HCT116 (cell line): ENCODE data around the gene NRROS.

Experiments used
- CEBPB ChIP-seq: IDR thresholded peaks from 2 replicates; pipeline ENCODE4 v1.6.1; 2012; ENCODE audit warnings: low read depth
- EGR1 ChIP-seq: IDR thresholded peaks from 2 replicates; pipeline ENCODE4 v1.6.1; 2012; ENCODE audit warnings: low read depth
- EZH2 ChIP-seq: fragments of 200-600 bp; sonication (generic); IDR thresholded peaks from 2 replicates; pipeline ENCODE4 v1.6.1; 2017; ENCODE audit warnings: antibody characterized with exemption, mixed run types
- MAX ChIP-seq: IDR thresholded peaks from 2 replicates; pipeline ENCODE4 v1.6.1; 2012
- POLR2A ChIP-seq: IDR thresholded peaks from 2 replicates; pipeline ENCODE4 v1.7.0; 2011; ENCODE audit warnings: borderline replicate concordance; ENCODE audit not compliant: insufficient read depth, insufficient read length; ENCODE audit errors: extremely low read depth
- POLR2AphosphoS5 ChIP-seq: IDR thresholded peaks from 2 replicates; pipeline ENCODE4 v1.6.1; 2011; ENCODE audit warnings: mild to moderate bottlenecking, low read depth, low read length, moderate library complexity
- SP1 ChIP-seq: IDR thresholded peaks from 2 replicates; pipeline ENCODE4 v1.6.1; 2012; ENCODE audit warnings: low read depth
- ZNF274 ChIP-seq: fragments of 200-500 bp; sonication (Bioruptor generic); IDR thresholded peaks from 2 replicates; pipeline ENCODE4 v1.6.1; 2014; ENCODE audit warnings: mild to moderate bottlenecking, low read depth, low read length, inconsistent platforms
- TF ChIP-seq, protein P1 (sequence below), 3 experiments: fragments of 200-600 bp in 1 of 3; sonication (generic) in 1 of 3; IDR thresholded peaks in 2 of 3; conservative IDR thresholded peaks in 1 of 3; 2 replicates each; pipeline ENCODE4 v1.5.1; 2012 to 2017; ENCODE audit warnings: low read depth in 2 of 3, low read length in 2 of 3, antibody characterized with exemption in 1 of 3, borderline replicate concordance in 1 of 3, control low read depth in 1 of 3, mild to moderate bottlenecking in 1 of 3, mixed read lengths in 1 of 3, mixed run types in 1 of 3, moderate library complexity in 1 of 3; ENCODE audit not compliant: insufficient read depth in 1 of 3
- TF ChIP-seq, protein P2 (sequence below): IDR thresholded peaks from 2 replicates; pipeline ENCODE4 v1.6.1; 2011; ENCODE audit warnings: mild to moderate bottlenecking, low read length, moderate library complexity; ENCODE audit not compliant: insufficient replicate concordance; ENCODE audit errors: extremely low read depth
- TF ChIP-seq, protein P3 (sequence below): IDR thresholded peaks from 2 replicates; pipeline ENCODE4 v1.6.1; 2012
- TF ChIP-seq, protein P4 (sequence below): IDR thresholded peaks from 2 replicates; pipeline ENCODE4 v1.6.1; 2012; ENCODE audit warnings: low read depth

- TF ChIP-seq CEBPB (no peak), POLR2A (no peak), EZH2 (no peak), MAX (no peak), EGR1 (no peak), POLR2AphosphoS5 (no peak), SP1 (no peak), ZNF274 (no peak)
- TF ChIP-seq, protein P1, sequence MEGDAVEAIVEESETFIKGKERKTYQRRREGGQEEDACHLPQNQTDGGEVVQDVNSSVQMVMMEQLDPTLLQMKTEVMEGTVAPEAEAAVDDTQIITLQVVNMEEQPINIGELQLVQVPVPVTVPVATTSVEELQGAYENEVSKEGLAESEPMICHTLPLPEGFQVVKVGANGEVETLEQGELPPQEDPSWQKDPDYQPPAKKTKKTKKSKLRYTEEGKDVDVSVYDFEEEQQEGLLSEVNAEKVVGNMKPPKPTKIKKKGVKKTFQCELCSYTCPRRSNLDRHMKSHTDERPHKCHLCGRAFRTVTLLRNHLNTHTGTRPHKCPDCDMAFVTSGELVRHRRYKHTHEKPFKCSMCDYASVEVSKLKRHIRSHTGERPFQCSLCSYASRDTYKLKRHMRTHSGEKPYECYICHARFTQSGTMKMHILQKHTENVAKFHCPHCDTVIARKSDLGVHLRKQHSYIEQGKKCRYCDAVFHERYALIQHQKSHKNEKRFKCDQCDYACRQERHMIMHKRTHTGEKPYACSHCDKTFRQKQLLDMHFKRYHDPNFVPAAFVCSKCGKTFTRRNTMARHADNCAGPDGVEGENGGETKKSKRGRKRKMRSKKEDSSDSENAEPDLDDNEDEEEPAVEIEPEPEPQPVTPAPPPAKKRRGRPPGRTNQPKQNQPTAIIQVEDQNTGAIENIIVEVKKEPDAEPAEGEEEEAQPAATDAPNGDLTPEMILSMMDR (IDR thresholded peaks at IDR 0.05 in 2 of 3, conservative IDR thresholded peaks at IDR 0.05 in 1 of 3; ENCODE audit: borderline replicate concordance in 1 of 3, insufficient read depth in 1 of 3, low read depth in 2 of 3, low read length in 2 of 3): no peak
- TF ChIP-seq, protein P2, sequence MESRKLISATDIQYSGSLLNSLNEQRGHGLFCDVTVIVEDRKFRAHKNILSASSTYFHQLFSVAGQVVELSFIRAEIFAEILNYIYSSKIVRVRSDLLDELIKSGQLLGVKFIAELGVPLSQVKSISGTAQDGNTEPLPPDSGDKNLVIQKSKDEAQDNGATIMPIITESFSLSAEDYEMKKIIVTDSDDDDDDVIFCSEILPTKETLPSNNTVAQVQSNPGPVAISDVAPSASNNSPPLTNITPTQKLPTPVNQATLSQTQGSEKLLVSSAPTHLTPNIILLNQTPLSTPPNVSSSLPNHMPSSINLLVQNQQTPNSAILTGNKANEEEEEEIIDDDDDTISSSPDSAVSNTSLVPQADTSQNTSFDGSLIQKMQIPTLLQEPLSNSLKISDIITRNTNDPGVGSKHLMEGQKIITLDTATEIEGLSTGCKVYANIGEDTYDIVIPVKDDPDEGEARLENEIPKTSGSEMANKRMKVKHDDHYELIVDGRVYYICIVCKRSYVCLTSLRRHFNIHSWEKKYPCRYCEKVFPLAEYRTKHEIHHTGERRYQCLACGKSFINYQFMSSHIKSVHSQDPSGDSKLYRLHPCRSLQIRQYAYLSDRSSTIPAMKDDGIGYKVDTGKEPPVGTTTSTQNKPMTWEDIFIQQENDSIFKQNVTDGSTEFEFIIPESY: no peak
- TF ChIP-seq, protein P3, sequence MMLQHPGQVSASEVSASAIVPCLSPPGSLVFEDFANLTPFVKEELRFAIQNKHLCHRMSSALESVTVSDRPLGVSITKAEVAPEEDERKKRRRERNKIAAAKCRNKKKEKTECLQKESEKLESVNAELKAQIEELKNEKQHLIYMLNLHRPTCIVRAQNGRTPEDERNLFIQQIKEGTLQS: no peak
- TF ChIP-seq, protein P4, sequence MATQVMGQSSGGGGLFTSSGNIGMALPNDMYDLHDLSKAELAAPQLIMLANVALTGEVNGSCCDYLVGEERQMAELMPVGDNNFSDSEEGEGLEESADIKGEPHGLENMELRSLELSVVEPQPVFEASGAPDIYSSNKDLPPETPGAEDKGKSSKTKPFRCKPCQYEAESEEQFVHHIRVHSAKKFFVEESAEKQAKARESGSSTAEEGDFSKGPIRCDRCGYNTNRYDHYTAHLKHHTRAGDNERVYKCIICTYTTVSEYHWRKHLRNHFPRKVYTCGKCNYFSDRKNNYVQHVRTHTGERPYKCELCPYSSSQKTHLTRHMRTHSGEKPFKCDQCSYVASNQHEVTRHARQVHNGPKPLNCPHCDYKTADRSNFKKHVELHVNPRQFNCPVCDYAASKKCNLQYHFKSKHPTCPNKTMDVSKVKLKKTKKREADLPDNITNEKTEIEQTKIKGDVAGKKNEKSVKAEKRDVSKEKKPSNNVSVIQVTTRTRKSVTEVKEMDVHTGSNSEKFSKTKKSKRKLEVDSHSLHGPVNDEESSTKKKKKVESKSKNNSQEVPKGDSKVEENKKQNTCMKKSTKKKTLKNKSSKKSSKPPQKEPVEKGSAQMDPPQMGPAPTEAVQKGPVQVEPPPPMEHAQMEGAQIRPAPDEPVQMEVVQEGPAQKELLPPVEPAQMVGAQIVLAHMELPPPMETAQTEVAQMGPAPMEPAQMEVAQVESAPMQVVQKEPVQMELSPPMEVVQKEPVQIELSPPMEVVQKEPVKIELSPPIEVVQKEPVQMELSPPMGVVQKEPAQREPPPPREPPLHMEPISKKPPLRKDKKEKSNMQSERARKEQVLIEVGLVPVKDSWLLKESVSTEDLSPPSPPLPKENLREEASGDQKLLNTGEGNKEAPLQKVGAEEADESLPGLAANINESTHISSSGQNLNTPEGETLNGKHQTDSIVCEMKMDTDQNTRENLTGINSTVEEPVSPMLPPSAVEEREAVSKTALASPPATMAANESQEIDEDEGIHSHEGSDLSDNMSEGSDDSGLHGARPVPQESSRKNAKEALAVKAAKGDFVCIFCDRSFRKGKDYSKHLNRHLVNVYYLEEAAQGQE: no peak
These were observed 2.8 kb upstream of the NRROS start for GRCh38 chr3:196636369-196637349.
